Vagina (tissue), 2 donors: ENCODE measurements around the gene HTRA1. TPM values are rescaled to one million over a fixed set of nuclear protein-coding genes. Genes with fewer than 3 reads are reported as not detected.

ENCODE experiments used
- DNase-seq, 2 donors: peaks; one replicate each; pipeline ENCODE4 v3.0.0-alpha.2; 2017; ENCODE audit errors: extremely low spot score in 2 of 2
- H3K27ac ChIP-seq: fragments of 200-600 bp; sonication (generic); one replicate; pipeline ENCODE4 v1.5.1; 2019
- H3K27me3 ChIP-seq: fragments of 200-600 bp; sonication (generic); one replicate; pipeline ENCODE4 v1.5.1; 2019
- H3K36me3 ChIP-seq, 2 donors: fragments of 200-600 bp; sonication (generic); one replicate each; pipeline ENCODE4 v1.5.1; 2017 to 2019
- H3K4me1 ChIP-seq: fragments of 200-600 bp; sonication (generic); one replicate; pipeline ENCODE4 v1.5.1; 2019
- H3K4me3 ChIP-seq, 2 donors: fragments of 200-600 bp; sonication (generic); 1 replicate in 1 of 2; 2 replicates in 1 of 2; pipeline ENCODE4 v1.5.1; 2016 to 2019
- H3K9me3 ChIP-seq: fragments of 200-600 bp; sonication (generic); one replicate; pipeline ENCODE4 v1.5.1; 2019
- CTCF ChIP-seq, 3 experiments: fragments of 450-650 bp in 2 of 3; fragments of 200-600 bp in 1 of 3; sonication (generic) in 1 of 3; IDR thresholded peaks; one replicate each; pipeline ENCODE4 v1.5.1; 2017 to 2019; ENCODE audit warnings: antibody characterized with exemption in 3 of 3, mild to moderate bottlenecking in 2 of 3, moderate library complexity in 2 of 3
- POLR2A ChIP-seq, 2 donors: fragments of 450-650 bp; IDR thresholded peaks; one replicate each; pipeline ENCODE4 v1.6.1; 2017; ENCODE audit warnings: antibody characterized with exemption in 2 of 2, mild to moderate bottlenecking in 2 of 2, moderate library complexity in 2 of 2
- POLR2AphosphoS5 ChIP-seq, 2 donors: sonication (generic); formaldehyde crosslinking; IDR thresholded peaks; one replicate each; pipeline ENCODE4 v1.9.0; 2017; ENCODE audit warnings: antibody characterized with exemption in 2 of 2, mild to moderate bottlenecking in 2 of 2, low read depth in 1 of 2; ENCODE audit not compliant: insufficient read depth in 1 of 2
- intact Hi-C: fragments of 100-400 bp; cut with DNase I; formaldehyde crosslinking; loops from one replicate; pipeline ENCODE4 v1.15.1; 2023
- total RNA-seq: library from RNA; depleted of rRNA; stranded (reverse); fragments of >200 nt; gene quantifications from one replicate; pipeline ENCODE4 v1.2.3, GENCODE V29; 2016

The HTRA1 gene
- total RNA-seq, 1 donor from 2014 or later = 116 TPM

- intact Hi-C loops = no loop called here
- no peak for DNase-seq
- Histone ChIP-seq H3K9me3 (no peaks in the 10 kb centered on the region), H3K4me1 (no peaks in the 10 kb centered on the region), H3K4me3 (no peak overlapping the region), H3K36me3 (no peaks in the 10 kb centered on the region), H3K27ac (no peak overlapping the region), H3K27me3 (no peaks in the 10 kb centered on the region)
- no peak for TF ChIP-seq POLR2AphosphoS5 (IDR thresholded peaks at IDR 0.05; ENCODE audit: insufficient read depth in 1 of 2, low read depth in 1 of 2)
These were observed 59.7 kb downstream of the HTRA1 start for GRCh38 chr10:122521011-122521410.

- H3K4me1 ChIP-seq = no peaks in the 10 kb centered on the region
- H3K9me3 ChIP-seq = no peaks in the 10 kb centered on the region
- TF ChIP-seq POLR2A (IDR thresholded peaks at IDR 0.05) (no peak), POLR2AphosphoS5 (IDR thresholded peaks at IDR 0.05; ENCODE audit: insufficient read depth in 1 of 2, low read depth in 1 of 2) (no peak), CTCF (IDR thresholded peaks at IDR 0.05) (no peak)
- H3K27me3 ChIP-seq = no peaks in the 10 kb centered on the region
- intact Hi-C loops = no loop called here
- H3K27ac ChIP-seq = no peak overlapping the region
- no peaks in the 10 kb centered on the region for H3K36me3 ChIP-seq
- no peak for DNase-seq
- H3K4me3 ChIP-seq = no peak overlapping the region
These were observed 63.5 kb downstream of the HTRA1 start for GRCh38 chr10:122524811-122525210.

DNA sequence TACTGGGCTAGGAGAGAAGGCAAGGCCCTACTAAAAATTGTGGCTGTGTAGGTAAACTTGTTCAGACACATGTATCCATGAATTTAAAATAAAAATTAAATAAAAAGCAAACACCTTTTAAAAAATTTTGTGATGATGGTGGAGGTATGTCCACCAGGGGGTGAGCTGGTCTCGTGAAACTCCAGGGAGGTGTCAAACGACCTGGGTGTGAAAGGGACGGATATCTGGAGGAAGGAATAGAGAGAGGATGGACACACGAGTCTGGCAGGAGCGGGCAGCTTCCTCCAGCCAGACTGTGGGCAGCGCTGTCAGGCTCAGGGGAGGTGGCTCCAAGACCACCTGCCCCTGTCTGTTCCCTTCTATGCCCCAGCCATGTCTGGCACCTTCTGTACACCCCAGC is 64.4 kb downstream of the HTRA1 start:
- no peaks in the 10 kb centered on the region for H3K9me3 ChIP-seq
- TF ChIP-seq POLR2A (IDR thresholded peaks at IDR 0.05) = no peak
- TF ChIP-seq CTCF (IDR thresholded peaks at IDR 0.05) = peak in 1 of 3 experiments; percentile 23
- intact Hi-C loops = no loop called here
- H3K36me3 ChIP-seq = no peaks in the 10 kb centered on the region
- no peak for DNase-seq
- no peaks in the 10 kb centered on the region for H3K27me3 ChIP-seq
- no peaks in the 10 kb centered on the region for H3K4me1 ChIP-seq
- no peak overlapping the region for H3K27ac ChIP-seq
- no peak overlapping the region for H3K4me3 ChIP-seq

GRCh38 chr10:122526892-122527291 is 65.5 kb downstream of the HTRA1 start:
- Histone ChIP-seq H3K36me3 (no peaks in the 10 kb centered on the region), H3K9me3 (no peaks in the 10 kb centered on the region), H3K27me3 (no peaks in the 10 kb centered on the region), H3K4me1 (no peaks in the 10 kb centered on the region), H3K4me3 (no peak overlapping the region), H3K27ac (no peak overlapping the region)
- TF ChIP-seq CTCF (IDR thresholded peaks at IDR 0.05) (no peak), POLR2A (IDR thresholded peaks at IDR 0.05) (no peak), POLR2AphosphoS5 (IDR thresholded peaks at IDR 0.05; ENCODE audit: insufficient read depth in 1 of 2, low read depth in 1 of 2) (no peak)
- no peak for DNase-seq
- intact Hi-C loops = no loop called here

GRCh38 chr10:122530177-122530576 is 68.8 kb downstream of the HTRA1 start:
- DNase-seq = no peak
- no peak for TF ChIP-seq CTCF (IDR thresholded peaks at IDR 0.05)
- TF ChIP-seq POLR2A (IDR thresholded peaks at IDR 0.05) = no peak
- TF ChIP-seq POLR2AphosphoS5 (IDR thresholded peaks at IDR 0.05; ENCODE audit: insufficient read depth in 1 of 2, low read depth in 1 of 2) = peak in 1 of 2 donors; percentile 32
- no peak overlapping the region for H3K27ac ChIP-seq

GRCh38 chr10:122531261-122531660 is 69.9 kb downstream of the HTRA1 start:
- DNase-seq = no peak
- intact Hi-C loops = no loop called here
- TF ChIP-seq POLR2A (IDR thresholded peaks at IDR 0.05) = no peak
- TF ChIP-seq POLR2AphosphoS5 (IDR thresholded peaks at IDR 0.05; ENCODE audit: insufficient read depth in 1 of 2, low read depth in 1 of 2) = no peak

More at GRCh38 chr10:122530177-122530576, 68.8 kb downstream of the HTRA1 start:
- Histone ChIP-seq H3K36me3 (no peaks in the 10 kb centered on the region), H3K4me3 (no peak overlapping the region), H3K9me3 (no peaks in the 10 kb centered on the region), H3K27me3 (no peaks in the 10 kb centered on the region), H3K4me1 (no peaks in the 10 kb centered on the region)
- intact Hi-C loops = no loop called here

More at GRCh38 chr10:122531261-122531660, 69.9 kb downstream of the HTRA1 start:
- H3K27me3 ChIP-seq = no peaks in the 10 kb centered on the region
- no peaks in the 10 kb centered on the region for H3K4me1 ChIP-seq
- H3K36me3 ChIP-seq = no peaks in the 10 kb centered on the region
- H3K4me3 ChIP-seq = no peak overlapping the region
- no peaks in the 10 kb centered on the region for H3K9me3 ChIP-seq
- H3K27ac ChIP-seq = no peak overlapping the region
